ENCODE measurements around the gene SRMS. TPM values are rescaled to one million over a fixed set of nuclear protein-coding genes. Genes with fewer than 3 reads are reported as not detected.

SRMS gene
- not detected for total RNA-seq

GRCh38 chr20:63547725-63548480, at the start of gene SRMS:
Gene SRMS, minus strand, starts transcription at chr20:63547749. Its CDS starts 286 bp downstream, at chr20:63547463.
- no peaks in the 10 kb centered on the region for H3K9me3 ChIP-seq
- H3K4me3 ChIP-seq, result no peak within 1 kb of the TSS
- no peak within 1 kb of the TSS for H3K27ac ChIP-seq
- no peak for TF ChIP-seq POLR2AphosphoS5 (IDR thresholded peaks at IDR 0.05; ENCODE audit: insufficient read depth in 1 of 2, low read depth in 1 of 2)
- no peak for TF ChIP-seq CTCF (IDR thresholded peaks at IDR 0.05)
- TF ChIP-seq POLR2A (IDR thresholded peaks at IDR 0.05), result no peak
- H3K4me1 ChIP-seq, result peaks cover 6% of the 10 kb centered on the region
- no peaks in the 10 kb centered on the region for H3K36me3 ChIP-seq
- H3K27me3 ChIP-seq, result peaks cover 5% of the 10 kb centered on the region
- DNase-seq (ENCODE audit: extremely low spot score in 2 of 2), result no peak
- intact Hi-C loops (cut with DNase I), result no loop called here

- Histone ChIP-seq H3K27ac (no peak overlapping the region), H3K9me3 (no peaks in the 10 kb centered on the region), H3K36me3 (peaks cover 0 to 51% of the 10 kb centered on the region in 2 donors), H3K4me1 (no peaks in the 10 kb centered on the region), H3K4me3 (no peak overlapping the region), H3K27me3 (no peaks in the 10 kb centered on the region)
- TF ChIP-seq POLR2A (IDR thresholded peaks at IDR 0.05) (no peak), POLR2AphosphoS5 (IDR thresholded peaks at IDR 0.05; ENCODE audit: insufficient read depth in 1 of 2, low read depth in 1 of 2) (no peak), CTCF (IDR thresholded peaks at IDR 0.05) (no peak)
- intact Hi-C loops (cut with DNase I), result no loop called here
- no peak for DNase-seq (ENCODE audit: extremely low spot score in 2 of 2)
Measured at GRCh38 chr20:63596423-63596822, 48.9 kb upstream of the SRMS start.

- peaks cover 0 to 60% of the 10 kb centered on the region in 2 donors for H3K36me3 ChIP-seq
Measured at GRCh38 chr20:63595416-63596127, 48.0 kb upstream of the SRMS start.

GRCh38 chr20:63594043-63594561, 46.6 kb upstream of the SRMS start:
- DNase-seq (ENCODE audit: extremely low spot score in 2 of 2), result no peak

More at GRCh38 chr20:63595416-63596127, 48.0 kb upstream of the SRMS start:
- Histone ChIP-seq H3K27ac (no peak overlapping the region), H3K4me1 (no peaks in the 10 kb centered on the region), H3K27me3 (no peaks in the 10 kb centered on the region), H3K4me3 (no peak overlapping the region), H3K9me3 (no peaks in the 10 kb centered on the region)
- TF ChIP-seq POLR2AphosphoS5 (IDR thresholded peaks at IDR 0.05; ENCODE audit: insufficient read depth in 1 of 2, low read depth in 1 of 2), result no peak
- intact Hi-C loops (cut with DNase I), result no loop called here
- no peak for DNase-seq (ENCODE audit: extremely low spot score in 2 of 2)

More at GRCh38 chr20:63594043-63594561, 46.6 kb upstream of the SRMS start:
- Histone ChIP-seq H3K27me3 (no peaks in the 10 kb centered on the region), H3K4me1 (no peaks in the 10 kb centered on the region), H3K27ac (no peak overlapping the region), H3K4me3 (no peak overlapping the region), H3K36me3 (peaks cover 0 to 68% of the 10 kb centered on the region in 2 donors), H3K9me3 (no peaks in the 10 kb centered on the region)
- no peak for TF ChIP-seq POLR2A (IDR thresholded peaks at IDR 0.05)
- TF ChIP-seq CTCF (IDR thresholded peaks at IDR 0.05), result no peak
- no peak for TF ChIP-seq POLR2AphosphoS5 (IDR thresholded peaks at IDR 0.05; ENCODE audit: insufficient read depth in 1 of 2, low read depth in 1 of 2)
- intact Hi-C loops (cut with DNase I), result no loop called here
